NT2/D1 (cell line): Measurements from ENCODE around the gene SMC3.

Experiments
- DNase-seq: peaks from one replicate; pipeline ENCODE4 v3.0.0-alpha.2; 2011; ENCODE audit warnings: low read depth, low spot score
- H3K27me3 ChIP-seq: 2 replicates; pipeline ENCODE4 v1.6.0; 2011; ENCODE audit warnings: mild to moderate bottlenecking; ENCODE audit not compliant: insufficient read length, insufficient read depth
- H3K36me3 ChIP-seq: 2 replicates; pipeline ENCODE4 v1.6.1; 2011; ENCODE audit warnings: mild to moderate bottlenecking, low read length, mixed read lengths; ENCODE audit not compliant: insufficient read depth, insufficient read length
- H3K4me1 ChIP-seq: 2 replicates; pipeline ENCODE4 v1.5.1; 2011; ENCODE audit not compliant: insufficient read depth, insufficient read length
- H3K4me3 ChIP-seq: 2 replicates; pipeline ENCODE4 v1.5.1; 2011; ENCODE audit warnings: low read depth; ENCODE audit not compliant: insufficient read length
- H3K9ac ChIP-seq: 2 replicates; pipeline ENCODE4 v1.6.0; 2011; ENCODE audit warnings: low read depth; ENCODE audit not compliant: insufficient read length
- H3K9me3 ChIP-seq: 2 replicates; pipeline ENCODE4 v1.5.1; 2011; ENCODE audit warnings: mild to moderate bottlenecking, low read length; ENCODE audit not compliant: insufficient read depth
- SUZ12 ChIP-seq: IDR thresholded peaks from 2 replicates; pipeline ENCODE4 v1.6.1; 2011; ENCODE audit not compliant: insufficient read length, insufficient read depth; ENCODE audit errors: extremely low read depth
- YY1 ChIP-seq: IDR thresholded peaks from 2 replicates; pipeline ENCODE4 v1.6.1; 2011; ENCODE audit not compliant: insufficient read length, insufficient read depth
- ZNF274 ChIP-seq: IDR thresholded peaks from 2 replicates; pipeline ENCODE4 v1.6.1; 2011; ENCODE audit warnings: mild to moderate bottlenecking, low read depth, low read length

Gene SMC3

GRCh38 chr10:110629680-110630191 is 62.2 kb downstream of the SMC3 start:
- TF ChIP-seq YY1 (no peak), SUZ12 (no peak), ZNF274 (no peak)
- Histone ChIP-seq H3K27me3 (no peaks in the 10 kb centered on the region), H3K4me1 (no peaks in the 10 kb centered on the region), H3K9ac (no peak overlapping the region), H3K9me3 (no peaks in the 10 kb centered on the region), H3K4me3 (no peak overlapping the region), H3K36me3 (no peaks in the 10 kb centered on the region)
- no peak for DNase-seq

DNA sequence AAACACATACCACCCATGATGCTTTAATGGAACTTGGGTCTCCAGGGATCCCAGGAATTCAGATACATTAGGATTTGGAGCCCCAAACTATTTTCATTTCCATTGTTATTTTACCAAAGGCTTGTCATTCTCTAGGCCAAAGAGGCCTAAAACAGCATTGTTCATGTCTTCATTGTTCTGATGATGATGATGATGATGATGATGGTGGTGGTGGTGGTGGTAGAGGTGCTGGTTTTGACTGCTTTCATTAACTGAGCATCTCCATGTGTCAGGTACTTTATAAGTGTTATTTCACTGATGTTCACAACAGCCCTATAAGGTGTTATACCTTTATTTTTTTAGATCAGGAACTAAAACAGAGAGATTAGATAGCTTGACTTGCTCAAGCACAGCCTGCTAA is 64.4 kb downstream of the SMC3 start:
- no peaks in the 10 kb centered on the region for H3K4me1 ChIP-seq
- no peaks in the 10 kb centered on the region for H3K9me3 ChIP-seq
- H3K27me3 ChIP-seq = no peaks in the 10 kb centered on the region
- DNase-seq = no peak
- H3K9ac ChIP-seq = no peak overlapping the region
- H3K36me3 ChIP-seq = no peaks in the 10 kb centered on the region
- TF ChIP-seq ZNF274 (no peak), SUZ12 (no peak), YY1 (no peak)
- H3K4me3 ChIP-seq = no peak overlapping the region

DNA sequence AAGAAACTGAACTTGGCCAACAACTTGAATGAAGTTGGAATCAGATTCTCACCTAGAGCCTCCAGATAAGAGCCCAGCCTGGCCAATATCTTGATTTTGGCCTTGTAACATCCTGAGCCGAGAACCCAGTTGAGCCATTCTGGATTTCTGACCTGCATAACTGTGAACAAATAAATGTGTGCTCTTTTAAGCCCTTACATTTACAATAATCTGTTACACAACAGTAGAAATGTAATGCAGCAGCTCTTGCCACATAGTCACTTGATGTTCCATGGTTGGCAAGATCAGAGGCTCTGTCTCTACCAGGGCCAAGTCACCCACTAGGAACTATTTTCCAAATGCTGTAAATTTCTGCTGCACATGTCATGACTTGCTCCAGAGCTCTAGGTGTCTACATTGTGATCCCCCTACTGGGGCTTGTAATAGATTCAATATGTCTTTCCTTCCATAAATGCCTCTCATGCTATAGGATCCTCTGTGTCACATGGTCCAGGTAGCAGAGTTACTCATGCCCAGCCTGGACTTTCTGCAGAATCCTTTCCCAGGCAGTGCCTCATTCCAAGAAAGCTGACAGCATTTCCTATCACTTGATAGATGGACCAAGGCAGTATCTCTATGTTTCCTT is 65.2 kb downstream of the SMC3 start:
- Histone ChIP-seq H3K4me1 (no peaks in the 10 kb centered on the region), H3K4me3 (no peak overlapping the region), H3K9ac (no peak overlapping the region), H3K27me3 (no peaks in the 10 kb centered on the region), H3K9me3 (no peaks in the 10 kb centered on the region), H3K36me3 (no peaks in the 10 kb centered on the region)
- no peak for TF ChIP-seq SUZ12
- no peak for TF ChIP-seq ZNF274
- no peak for TF ChIP-seq YY1
- DNase-seq = no peak

GRCh38 chr10:110634527-110635209 is 67.2 kb downstream of the SMC3 start:
- DNase-seq = no peak
- Histone ChIP-seq H3K4me3 (no peak overlapping the region), H3K4me1 (no peaks in the 10 kb centered on the region), H3K36me3 (no peaks in the 10 kb centered on the region), H3K9me3 (no peaks in the 10 kb centered on the region), H3K27me3 (no peaks in the 10 kb centered on the region), H3K9ac (no peak overlapping the region)
- TF ChIP-seq SUZ12 (no peak), ZNF274 (no peak), YY1 (no peak)

DNA sequence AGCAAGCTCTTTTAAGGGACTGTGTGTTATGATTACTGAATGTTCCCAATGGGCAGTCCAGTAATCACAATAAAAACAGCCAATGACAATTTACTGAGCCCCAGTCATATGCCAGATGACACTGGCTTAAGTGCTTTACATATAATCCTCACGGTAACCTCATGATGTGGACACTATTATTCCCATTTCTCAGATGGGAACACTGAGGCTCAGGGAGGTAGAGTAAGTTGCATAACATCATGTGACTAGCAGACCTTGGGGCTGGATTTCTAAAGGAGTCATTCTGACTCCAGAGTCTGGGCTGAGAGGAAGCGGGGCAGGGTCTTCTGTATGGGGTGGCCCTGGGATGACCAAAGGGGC is 69.1 kb downstream of the SMC3 start:
- Histone ChIP-seq H3K36me3 (no peaks in the 10 kb centered on the region), H3K9ac (no peak overlapping the region), H3K4me3 (no peak overlapping the region), H3K4me1 (no peaks in the 10 kb centered on the region), H3K27me3 (no peaks in the 10 kb centered on the region), H3K9me3 (no peaks in the 10 kb centered on the region)
- TF ChIP-seq YY1 (no peak), ZNF274 (no peak), SUZ12 (no peak)
- DNase-seq = no peak

DNA sequence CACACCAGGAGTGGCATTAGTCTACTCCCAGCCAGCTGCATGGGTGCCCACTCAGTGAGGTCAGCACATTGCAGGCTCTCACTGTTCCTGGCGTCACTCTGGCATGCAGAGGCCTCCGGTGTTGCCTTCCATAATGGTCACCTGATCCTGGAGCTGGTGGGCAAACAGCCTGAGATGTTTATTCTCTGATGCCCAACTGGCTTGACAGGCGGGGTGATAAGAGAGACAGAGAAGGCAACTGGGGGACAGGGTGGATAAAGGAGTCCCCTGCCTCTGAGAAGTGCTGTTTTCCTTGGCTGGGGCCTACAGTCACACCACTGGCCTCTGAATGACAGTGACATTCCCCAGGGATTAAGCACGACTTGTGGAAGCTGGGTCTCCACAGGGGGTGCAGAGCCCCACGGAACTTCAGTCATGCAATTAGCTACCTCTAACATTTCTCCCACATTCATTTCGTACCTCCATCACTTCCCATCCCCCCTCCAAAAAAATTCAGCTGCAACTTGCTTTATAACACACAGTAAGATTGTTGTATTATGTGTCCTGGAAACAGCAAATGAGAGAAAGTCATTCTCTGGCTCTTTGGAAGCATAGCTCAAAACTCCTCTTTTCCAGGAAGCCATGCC is 69.5 kb downstream of the SMC3 start:
- Histone ChIP-seq H3K4me1 (no peaks in the 10 kb centered on the region), H3K27me3 (peaks cover 4% of the 10 kb centered on the region), H3K9me3 (no peaks in the 10 kb centered on the region), H3K9ac (no peak overlapping the region), H3K4me3 (no peak overlapping the region), H3K36me3 (no peaks in the 10 kb centered on the region)
- no peak for DNase-seq
- TF ChIP-seq ZNF274 (no peak), YY1 (no peak), SUZ12 (no peak)

- Histone ChIP-seq H3K36me3 (no peaks in the 10 kb centered on the region), H3K4me1 (no peaks in the 10 kb centered on the region), H3K9me3 (no peaks in the 10 kb centered on the region), H3K9ac (no peak overlapping the region), H3K4me3 (no peak overlapping the region), H3K27me3 (peaks cover 9% of the 10 kb centered on the region)
- no peak for DNase-seq
- TF ChIP-seq SUZ12 (no peak), YY1 (no peak), ZNF274 (no peak)
Measured at GRCh38 chr10:110637558-110638053, 70.1 kb downstream of the SMC3 start.
